ENCODE data around the gene MACF1. TPM values are rescaled to one million over a fixed set of nuclear protein-coding genes. Genes with fewer than 3 reads are reported as not detected.

MACF1 gene
- total RNA-seq, 1 donor, result 352 TPM

DNA sequence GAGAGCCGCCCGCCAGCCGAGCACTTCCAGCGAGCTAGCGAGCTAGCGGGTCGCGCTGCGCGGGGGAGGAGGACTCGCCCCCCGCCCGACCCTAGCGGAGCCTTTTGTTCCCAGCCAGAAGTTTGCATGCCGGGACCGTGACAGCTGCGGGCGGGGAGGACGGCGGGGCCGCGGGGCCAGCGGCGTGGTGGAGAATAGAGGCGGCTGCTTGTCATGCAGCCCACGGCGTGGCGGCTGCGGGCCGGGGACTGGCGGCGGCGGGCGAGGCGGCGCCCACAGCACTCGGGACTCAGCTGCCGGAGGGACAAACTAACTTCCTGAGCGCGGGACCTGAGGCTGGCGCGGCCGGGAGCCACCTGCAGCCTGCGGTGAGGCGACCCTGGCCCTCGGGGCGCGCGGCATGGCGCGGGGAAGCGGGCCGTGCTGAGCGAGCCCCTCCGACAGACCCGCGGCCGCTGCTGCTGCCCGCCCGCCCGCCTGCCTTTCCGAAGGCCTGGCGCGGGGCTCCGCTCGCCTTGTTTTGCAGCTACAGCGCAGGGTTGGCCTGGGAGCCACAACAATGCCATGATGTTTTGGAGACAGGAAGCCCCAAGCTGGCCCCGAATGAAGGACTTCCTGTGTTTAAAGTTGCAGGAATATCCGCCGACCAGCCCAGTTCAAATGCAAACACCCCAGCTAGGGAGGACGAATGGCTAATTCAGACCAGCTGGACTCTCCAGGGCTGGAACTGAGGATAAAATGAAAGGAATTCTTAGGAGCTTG lies 204.7 kb downstream of the MACF1 start:
- DNase-seq (ENCODE audit: low read depth in 2 of 3, low spot score in 2 of 3), result peak in 1 of 3 donors; percentile 16

DNA sequence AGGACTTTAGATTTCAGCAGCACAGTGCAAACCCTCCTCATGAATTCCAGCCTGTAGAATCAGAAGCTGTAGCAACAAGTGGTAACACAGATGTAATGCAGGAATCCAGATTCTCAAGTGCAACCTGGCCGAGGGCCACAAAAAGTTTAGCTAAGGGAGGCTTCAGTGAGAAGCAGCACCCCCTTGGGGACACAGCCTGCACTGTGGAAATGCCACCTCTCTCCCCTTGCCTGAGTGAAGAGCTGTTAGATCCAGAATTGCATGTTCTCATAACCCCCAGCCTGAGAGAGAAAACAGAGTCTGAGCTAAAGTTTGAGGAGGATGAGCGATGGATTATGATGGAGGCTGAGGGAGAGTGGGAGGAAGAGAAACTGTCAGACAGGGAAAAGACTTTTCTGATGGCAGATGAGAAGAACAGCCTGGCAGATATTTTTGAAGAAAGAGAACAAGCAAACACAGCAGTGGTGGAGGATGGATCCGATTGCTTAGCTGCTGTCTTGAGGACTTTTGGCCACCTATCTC lies 206.5 kb downstream of the MACF1 start:
- DNase-seq (ENCODE audit: low read depth in 2 of 3, low spot score in 2 of 3), result peak; percentile 30 to 92 (median 76)

DNA sequence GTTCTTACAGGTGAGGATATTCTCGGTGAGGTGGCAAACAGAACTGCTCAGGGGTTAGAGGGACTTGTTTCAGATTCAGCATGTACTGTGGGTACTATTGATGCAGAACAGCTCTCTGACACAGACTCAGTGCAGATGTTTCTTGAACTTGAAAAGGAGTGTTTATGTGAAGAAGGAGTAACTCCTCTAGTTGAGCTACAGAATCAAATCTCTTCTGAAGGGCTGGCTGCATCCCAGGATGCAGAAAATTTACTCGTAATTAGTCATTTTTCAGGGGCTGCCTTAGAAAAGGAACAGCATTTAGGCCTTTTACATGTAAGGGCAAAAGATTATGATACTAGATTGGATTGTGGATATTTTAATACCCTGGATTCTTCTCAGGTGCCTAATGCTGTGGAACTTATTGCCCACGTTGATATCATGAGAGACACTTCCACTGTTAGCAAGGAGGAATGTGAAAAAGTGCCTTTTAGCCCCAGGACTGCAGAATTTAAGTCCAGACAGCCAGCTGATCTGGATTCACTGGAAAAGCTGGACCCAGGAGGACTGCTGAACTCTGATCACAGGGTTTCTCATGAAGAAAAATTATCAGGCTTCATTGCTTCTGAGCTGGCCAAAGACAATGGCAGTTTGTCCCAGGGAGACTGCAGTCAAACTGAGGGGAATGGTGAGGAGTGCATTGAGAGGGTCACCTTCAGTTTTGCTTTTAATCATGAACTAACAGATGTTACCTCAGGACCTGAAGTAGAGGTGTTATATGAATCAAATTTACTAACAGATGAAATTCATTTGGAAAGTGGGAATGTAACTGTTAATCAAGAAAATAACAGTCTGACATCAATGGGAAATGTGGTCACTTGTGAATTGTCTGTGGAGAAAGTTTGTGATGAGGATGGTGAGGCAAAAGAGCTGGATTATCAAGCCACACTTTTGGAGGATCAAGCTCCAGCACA lies 207.3 kb downstream of the MACF1 start:
- DNase-seq (ENCODE audit: low read depth in 2 of 3, low spot score in 2 of 3), result no peak

DNA sequence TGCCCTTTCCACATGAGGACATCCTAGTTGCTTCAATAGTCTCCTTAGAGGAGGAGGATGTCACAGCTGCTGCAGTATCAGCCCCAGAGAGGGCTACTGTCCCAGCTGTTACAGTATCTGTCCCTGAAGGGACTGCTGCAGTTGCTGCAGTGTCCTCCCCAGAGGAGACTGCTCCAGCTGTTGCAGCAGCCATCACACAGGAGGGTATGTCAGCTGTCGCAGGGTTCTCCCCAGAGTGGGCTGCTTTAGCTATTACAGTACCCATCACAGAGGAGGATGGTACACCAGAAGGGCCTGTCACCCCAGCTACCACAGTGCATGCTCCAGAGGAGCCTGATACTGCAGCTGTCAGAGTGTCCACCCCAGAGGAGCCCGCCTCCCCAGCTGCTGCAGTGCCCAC lies 208.4 kb downstream of the MACF1 start:
- DNase-seq (ENCODE audit: low read depth in 2 of 3, low spot score in 2 of 3), result no peak

DNA sequence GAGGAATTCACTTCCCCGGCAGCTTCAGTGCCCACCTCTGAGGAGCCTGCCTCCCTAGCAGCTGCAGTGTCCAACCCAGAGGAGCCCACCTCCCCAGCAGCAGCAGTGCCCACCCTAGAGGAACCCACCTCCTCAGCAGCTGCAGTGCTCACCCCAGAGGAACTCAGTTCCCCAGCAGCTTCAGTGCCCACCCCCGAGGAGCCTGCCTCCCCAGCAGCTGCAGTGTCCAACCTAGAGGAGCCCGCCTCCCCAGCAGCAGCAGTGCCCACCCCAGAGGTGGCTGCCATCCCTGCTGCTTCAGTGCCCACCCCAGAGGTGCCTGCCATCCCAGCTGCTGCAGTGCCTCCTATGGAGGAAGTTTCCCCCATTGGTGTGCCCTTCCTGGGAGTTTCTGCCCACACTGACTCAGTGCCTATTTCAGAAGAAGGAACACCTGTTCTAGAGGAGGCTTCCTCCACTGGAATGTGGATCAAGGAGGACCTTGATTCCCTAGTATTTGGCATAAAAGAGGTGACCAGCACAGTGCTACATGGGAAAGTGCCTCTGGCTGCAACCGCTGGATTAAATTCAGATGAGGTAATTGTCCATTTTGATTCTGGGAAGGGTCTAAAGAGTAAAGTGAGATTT lies 209.5 kb downstream of the MACF1 start:
- no peak for DNase-seq (ENCODE audit: low read depth in 2 of 3, low spot score in 2 of 3)

DNA sequence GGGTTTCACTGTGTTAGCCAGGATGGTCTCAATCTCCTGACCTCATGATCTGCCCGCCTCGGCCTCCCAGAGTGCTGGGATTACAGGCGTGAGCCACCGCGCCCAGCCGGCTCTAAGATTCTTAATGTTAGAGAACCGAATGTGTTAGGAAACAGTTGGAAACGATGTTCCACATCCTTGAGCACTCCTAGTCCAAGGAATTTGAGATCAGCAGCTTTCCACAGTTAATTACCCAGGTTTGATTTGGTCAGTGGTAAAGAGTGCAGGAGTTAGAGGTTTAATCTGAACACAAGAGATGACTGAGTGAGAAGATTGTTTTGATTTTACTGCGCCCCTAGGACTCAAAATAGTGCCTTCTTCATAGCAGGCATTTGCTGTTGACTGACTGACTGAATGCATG lies 211.1 kb downstream of the MACF1 start:
- no peak for DNase-seq (ENCODE audit: low read depth in 2 of 3, low spot score in 2 of 3)

DNA sequence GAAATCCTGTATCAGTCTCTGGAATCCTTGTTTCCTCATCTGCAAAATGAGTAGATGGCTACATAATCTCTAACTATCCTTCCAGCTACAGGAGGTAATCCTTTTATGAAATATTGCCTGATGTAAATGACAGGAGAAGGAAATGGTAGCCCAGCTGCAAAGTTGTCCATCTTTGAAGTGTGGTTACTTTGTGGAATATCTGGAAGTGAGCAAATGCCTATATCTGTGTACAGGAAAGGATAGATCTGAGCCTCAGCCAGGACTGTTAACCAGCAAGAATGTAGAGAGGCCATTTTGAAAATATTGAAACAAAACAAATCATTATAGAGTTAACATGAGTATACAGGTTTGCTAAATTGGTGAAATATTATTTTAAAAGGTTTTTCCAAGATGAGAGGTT lies 212.1 kb downstream of the MACF1 start:
- no peak for DNase-seq (ENCODE audit: low read depth in 2 of 3, low spot score in 2 of 3)

DNA sequence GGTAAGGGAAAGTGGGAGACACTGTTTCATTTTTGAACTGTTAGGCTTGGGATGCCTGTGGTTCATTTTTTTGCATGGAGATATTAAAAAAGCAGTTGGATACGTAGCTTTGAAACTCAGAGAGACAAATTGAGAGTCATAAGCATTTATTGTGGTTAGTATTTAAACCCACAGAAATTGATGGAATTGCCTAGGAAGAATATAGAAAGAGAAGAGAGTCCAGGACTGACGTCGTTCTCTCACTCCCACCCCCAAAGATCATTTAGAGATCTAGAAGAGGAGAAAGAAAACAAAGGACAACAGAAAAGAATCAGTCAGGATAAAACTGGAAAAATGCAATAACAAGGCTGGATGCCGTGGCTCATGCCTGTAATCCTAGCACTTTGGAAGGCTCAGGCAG lies 213.7 kb downstream of the MACF1 start:
- no peak for DNase-seq (ENCODE audit: low read depth in 2 of 3, low spot score in 2 of 3)

DNA sequence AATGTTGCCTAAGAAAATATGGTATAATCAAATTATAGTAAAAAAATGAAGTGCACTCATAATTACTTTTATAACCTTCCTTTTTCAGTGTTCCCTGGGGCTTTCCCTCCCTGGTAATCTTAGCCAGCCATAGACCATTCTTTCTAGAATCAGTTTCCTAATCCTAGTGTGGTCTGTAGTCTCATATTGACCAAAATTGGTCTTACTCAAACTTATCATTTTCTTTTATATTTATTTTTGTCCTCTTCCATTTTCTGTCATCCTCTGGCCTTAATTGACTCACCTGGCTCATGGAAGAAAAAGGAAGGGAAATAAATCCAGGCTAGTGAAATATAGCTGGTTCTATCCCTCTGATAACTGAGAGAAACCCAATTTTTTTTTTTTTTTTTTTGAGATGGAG lies 216.0 kb downstream of the MACF1 start:
- no peak for DNase-seq (ENCODE audit: low read depth in 2 of 3, low spot score in 2 of 3)

DNA sequence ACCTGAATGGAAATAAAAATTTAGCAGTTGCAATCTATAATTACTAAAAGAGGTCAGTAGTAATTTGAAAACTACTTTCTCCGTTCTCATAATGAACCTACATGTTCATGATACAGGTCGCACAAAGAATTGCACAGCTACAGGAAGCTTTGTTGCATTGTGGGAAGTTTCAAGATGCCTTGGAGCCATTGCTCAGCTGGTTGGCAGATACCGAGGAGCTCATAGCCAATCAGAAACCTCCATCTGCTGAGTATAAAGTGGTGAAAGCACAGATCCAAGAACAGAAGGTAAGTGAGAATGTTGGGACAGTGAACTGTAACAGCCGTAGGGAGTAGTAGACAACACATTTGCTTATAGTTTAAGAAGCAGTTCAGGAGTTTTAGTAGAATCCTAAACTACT lies 218.1 kb downstream of the MACF1 start:
- no peak for DNase-seq (ENCODE audit: low read depth in 2 of 3, low spot score in 2 of 3)

DNA sequence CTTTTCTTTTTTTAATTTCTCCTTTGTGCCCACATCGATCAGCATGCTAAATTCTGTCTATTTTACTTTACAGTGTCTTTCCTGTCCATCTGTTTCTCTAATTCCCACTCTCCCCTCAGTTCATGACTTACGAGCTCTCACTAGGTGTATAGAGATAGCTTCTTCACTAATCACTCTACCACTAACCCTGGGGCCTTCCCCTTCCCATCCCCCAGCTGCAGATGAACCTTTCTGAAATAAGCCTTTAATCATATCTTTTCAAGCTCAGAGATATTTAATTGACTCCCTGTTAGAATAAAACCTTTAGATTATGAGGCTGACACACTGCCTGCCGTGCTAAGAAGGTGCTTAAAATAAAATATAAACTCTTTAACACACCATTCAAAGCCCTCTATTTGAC lies 220.7 kb downstream of the MACF1 start:
- no peak for DNase-seq (ENCODE audit: low read depth in 2 of 3, low spot score in 2 of 3)

DNA sequence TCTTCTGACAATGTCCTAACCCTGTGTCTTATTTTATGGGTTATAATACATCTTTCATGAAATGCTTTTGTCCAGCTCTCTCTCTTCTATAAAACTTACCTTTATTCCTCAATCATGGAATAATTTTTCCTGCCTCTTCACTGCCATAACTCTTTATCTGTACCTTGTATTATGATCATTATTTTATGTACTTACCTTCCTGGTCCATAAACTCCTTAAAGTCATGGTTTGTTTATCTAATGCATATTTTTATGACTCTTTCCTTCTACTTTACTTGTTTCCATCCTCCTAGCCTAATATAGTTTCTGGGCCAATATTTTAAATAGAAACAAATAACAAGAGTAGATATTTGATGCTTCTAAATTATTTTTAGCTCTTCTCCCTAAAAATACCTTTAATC lies 221.1 kb downstream of the MACF1 start:
- DNase-seq (ENCODE audit: low read depth in 2 of 3, low spot score in 2 of 3), result no peak

DNA sequence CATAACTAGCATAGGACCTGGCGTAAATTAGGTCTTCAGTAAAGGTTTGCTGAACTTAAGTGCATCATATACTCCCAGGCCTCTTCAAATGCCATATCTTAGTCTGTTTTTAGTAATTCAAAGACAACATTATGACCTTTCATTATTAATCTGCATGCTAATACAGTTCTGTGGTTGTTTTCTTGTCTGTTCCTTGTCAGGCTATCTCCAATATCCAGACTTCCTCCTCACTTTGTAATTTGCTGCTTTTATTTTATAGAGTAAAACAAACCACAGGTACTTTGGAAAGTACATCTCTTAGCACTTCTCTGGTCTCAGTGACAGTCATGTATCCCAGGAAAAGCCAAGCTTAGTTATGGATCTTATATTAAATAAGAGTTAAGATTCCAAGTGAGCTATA lies 221.9 kb downstream of the MACF1 start:
- DNase-seq (ENCODE audit: low read depth in 2 of 3, low spot score in 2 of 3), result peak in 1 of 3 donors; percentile 56

DNA sequence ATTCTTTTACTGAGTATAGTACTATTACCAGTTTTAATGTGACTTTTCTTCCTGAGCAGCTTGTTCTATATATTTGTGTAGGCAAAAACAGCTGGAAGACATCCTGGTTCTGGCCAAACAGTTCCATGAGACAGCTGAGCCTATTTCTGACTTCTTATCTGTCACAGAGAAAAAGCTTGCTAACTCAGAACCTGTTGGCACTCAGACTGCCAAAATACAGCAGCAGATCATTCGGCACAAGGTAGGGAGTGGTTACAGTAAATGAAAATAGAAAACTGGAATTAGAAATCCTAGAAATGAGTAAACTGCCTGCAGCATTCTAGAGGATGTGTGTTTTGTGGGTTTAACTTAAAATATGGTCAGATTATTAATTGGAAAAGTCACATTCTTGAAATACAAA lies 222.9 kb downstream of the MACF1 start:
- no peak for DNase-seq (ENCODE audit: low read depth in 2 of 3, low spot score in 2 of 3)

DNA sequence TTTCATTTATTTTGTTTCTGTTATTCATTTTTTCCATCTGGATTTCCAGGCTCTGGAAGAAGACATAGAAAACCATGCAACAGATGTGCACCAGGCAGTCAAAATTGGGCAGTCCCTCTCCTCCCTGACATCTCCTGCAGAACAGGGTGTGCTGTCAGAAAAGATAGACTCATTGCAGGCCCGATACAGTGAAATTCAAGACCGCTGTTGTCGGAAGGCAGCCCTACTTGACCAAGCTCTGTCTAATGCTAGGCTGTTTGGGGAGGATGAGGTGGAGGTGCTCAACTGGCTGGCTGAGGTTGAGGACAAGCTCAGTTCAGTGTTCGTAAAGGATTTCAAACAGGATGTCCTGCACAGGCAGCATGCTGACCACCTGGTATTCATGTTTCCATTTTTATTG lies 223.4 kb downstream of the MACF1 start:
- no peak for DNase-seq (ENCODE audit: low read depth in 2 of 3, low spot score in 2 of 3)

DNA sequence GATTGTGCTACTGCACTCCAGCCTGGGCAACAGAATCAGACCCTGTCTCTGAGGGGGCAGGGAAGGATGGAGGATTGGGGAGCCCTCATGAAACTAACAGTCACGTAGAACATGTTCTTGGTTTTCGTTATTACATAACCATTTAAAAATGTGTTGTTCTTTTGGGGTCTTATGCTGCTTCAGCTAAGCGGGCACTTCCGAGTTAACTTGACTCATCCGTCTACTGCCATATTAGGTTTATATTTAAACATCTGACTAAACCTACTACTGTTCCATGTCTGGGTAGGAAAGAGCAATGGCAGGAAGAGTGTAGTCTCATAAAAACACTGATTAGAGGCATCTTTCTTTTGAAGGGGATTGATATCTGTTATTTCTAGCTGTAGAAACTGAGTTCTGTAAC lies 227.4 kb downstream of the MACF1 start:
- no peak for DNase-seq (ENCODE audit: low read depth in 2 of 3, low spot score in 2 of 3)

DNA sequence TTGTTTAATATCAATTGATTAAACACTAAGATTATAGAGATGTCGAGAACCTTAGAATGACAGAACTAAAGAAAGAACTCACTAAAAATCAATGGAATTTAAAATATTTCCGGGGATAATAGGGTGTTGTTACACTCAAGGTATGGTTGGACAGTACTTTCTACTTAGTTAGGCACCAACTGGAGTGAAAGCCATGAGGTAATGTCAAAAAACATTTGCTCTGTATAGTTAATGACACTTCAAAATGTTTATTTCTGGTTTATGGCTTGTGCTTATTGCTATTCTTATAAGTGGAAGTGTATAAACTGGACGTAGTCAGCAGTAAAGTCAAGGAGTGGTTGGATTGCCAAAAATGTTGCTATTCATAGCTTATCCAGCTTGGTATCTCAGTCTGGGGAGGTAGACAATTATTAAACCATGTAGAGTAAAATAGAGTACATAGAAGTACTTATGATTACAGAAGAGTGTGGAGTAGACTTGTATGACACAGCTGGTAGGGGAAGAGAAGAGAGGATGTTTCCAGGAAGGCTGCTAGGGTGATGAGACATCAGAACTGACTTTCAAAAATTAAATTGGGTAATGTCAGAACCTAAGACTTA lies 230.4 kb downstream of the MACF1 start:
- DNase-seq (ENCODE audit: low read depth in 2 of 3, low spot score in 2 of 3), result no peak

DNA sequence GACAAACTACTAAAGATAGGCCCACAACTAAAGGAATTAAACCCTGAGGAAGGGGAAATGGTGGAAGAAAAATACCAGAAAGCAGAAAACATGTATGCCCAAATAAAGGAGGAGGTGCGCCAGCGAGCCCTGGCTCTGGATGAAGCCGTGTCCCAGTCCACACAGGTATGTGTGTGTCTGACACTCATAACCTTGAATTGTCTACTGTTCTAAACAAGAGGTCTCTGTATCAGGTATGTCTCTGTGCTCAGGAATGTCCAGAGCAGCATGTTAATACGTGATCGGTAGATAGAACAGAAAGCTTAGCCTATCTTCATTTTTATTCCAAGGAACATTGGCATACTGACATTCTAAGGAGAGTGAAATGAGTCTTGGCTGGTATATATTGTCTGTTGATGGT lies 231.1 kb downstream of the MACF1 start:
- no peak for DNase-seq (ENCODE audit: low read depth in 2 of 3, low spot score in 2 of 3)

DNA sequence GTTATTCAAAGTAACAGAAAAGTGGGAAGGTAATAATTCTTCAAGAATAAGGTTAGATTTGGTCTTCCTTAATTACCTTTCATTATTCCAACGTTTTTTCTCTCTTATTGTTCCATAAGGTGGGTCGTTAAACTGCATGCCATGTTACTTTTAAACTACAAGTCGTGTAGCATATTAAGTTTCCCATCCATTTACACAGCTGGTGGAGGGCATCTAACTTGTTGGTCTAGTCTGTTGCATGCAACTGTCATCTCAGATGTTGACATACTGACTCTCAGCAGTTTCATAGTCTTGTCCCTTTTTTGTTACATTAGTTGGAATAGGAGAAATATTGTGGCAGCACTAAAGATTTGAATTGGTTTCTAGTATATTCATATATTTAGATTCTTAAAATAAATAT lies 232.3 kb downstream of the MACF1 start:
- no peak for DNase-seq (ENCODE audit: low read depth in 2 of 3, low spot score in 2 of 3)

DNA sequence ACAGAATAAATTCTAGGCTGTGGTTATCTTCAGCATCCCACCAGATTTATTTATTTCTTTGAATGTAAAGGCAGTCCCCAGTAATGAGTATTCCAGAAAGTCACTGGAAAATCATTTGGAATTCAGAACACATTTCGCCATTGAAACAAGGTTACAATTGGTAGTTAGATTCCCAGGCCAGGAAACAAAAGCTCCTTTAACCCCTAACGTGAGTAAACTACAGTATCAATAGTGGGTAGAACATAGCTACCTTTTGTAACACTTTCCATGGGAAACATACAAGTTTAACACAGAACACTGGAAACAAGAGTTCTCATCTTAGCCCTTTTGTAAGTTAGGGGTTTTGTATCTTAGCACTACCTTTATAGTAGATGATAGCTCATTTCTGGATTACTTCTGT lies 233.5 kb downstream of the MACF1 start:
- no peak for DNase-seq (ENCODE audit: low read depth in 2 of 3, low spot score in 2 of 3)

DNA sequence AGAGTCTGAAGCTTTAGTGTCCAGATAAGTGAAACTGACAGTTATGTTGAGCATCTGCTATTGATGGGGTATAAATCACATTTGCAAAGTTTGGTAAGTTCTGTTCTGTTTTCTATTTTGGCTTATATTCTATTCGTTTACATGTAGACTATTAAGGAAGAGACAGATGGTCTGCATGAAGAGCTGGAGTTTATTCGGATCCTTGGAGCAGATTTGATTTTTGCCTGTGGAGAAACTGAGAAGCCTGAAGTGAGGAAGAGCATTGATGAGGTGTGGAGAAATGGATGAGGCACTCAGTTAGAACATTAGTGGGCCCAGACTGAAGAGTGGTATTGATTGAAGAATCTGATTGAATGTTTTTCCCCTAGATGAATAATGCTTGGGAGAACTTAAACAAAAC lies 236.4 kb downstream of the MACF1 start:
- DNase-seq (ENCODE audit: low read depth in 2 of 3, low spot score in 2 of 3), result no peak

All from hematopoietic multipotent progenitor cell (in vitro differentiated cells).